Measurements from ENCODE around the gene FGD6.

FGD6 gene

DNA sequence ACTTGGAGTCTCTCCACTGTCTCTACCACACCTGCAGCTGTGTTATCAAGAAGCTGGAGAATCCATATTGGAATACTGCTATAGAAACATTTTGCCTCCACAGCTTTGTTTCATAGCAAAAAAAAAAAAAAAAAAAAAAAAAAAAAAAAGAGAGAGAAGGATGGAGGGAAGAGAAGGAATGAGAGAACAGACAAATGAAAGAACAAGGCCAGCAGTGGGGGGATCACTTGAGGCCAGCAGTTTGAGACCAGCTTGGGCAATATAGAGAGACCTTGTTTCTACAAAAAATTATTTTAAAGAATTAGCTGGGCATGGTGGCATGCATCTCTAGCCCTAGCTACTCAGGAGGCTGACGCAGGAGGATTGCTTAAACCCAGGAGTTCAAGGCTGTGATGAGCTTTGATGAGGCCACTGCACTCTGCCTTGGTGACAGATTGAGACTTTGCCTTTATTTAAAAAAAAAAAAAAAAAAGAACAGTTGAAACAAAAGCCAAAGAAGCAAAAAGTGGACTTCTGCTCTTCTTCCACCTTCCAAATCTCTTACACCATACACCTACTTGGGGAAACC is 8.5 kb upstream of the FGD6 start:
- Histone ChIP-seq H2BK120ac (ENCODE audit: low read depth, low read length) (no peak overlapping the region), H4K8ac (ENCODE audit: low read depth, low read length) (no peak overlapping the region), H3K36me3 (ENCODE audit: control insufficient read depth, insufficient read depth, low read length) (no peaks in the 10 kb centered on the region), H3K56ac (ENCODE audit: low read length) (no peak overlapping the region), H2BK15ac (replicated peaks; ENCODE audit: low read depth) (no peak overlapping the region), H3K4me2 (ENCODE audit: low read length) (no peak overlapping the region), H2AK5ac (ENCODE audit: low read length) (no peak overlapping the region), H3K9ac (ENCODE audit: low read length) (no peak overlapping the region), H3K27me3 (ENCODE audit: insufficient read depth, low read length, poor library complexity) (no peaks in the 10 kb centered on the region), H3K23ac (ENCODE audit: low read length) (no peak overlapping the region), H2BK5ac (ENCODE audit: low read length) (no peak overlapping the region), H3K4me1 (ENCODE audit: control insufficient read depth, low read depth, low read length) (peaks cover 2% of the 10 kb centered on the region), H3K79me1 (ENCODE audit: low read length) (peaks cover 6% of the 10 kb centered on the region), H3K79me2 (ENCODE audit: control insufficient read depth, insufficient read depth, low read length) (peaks cover 39% of the 10 kb centered on the region), H3K4me3 (ENCODE audit: low read length) (no peak overlapping the region), H3K4ac (ENCODE audit: low read depth, low read length) (no peak overlapping the region), H3K18ac (ENCODE audit: low read length) (no peak overlapping the region), H3K27ac (ENCODE audit: low read depth, low read length) (no peak overlapping the region), H4K5ac (ENCODE audit: low read length) (no peak overlapping the region)
- WGBS (ENCODE audit: extremely low coverage, insufficient coverage, low lambda C conversion rate) = no CpG with 5 or more reads among the region's 1 CpG
- DNase-seq = no peak

DNA sequence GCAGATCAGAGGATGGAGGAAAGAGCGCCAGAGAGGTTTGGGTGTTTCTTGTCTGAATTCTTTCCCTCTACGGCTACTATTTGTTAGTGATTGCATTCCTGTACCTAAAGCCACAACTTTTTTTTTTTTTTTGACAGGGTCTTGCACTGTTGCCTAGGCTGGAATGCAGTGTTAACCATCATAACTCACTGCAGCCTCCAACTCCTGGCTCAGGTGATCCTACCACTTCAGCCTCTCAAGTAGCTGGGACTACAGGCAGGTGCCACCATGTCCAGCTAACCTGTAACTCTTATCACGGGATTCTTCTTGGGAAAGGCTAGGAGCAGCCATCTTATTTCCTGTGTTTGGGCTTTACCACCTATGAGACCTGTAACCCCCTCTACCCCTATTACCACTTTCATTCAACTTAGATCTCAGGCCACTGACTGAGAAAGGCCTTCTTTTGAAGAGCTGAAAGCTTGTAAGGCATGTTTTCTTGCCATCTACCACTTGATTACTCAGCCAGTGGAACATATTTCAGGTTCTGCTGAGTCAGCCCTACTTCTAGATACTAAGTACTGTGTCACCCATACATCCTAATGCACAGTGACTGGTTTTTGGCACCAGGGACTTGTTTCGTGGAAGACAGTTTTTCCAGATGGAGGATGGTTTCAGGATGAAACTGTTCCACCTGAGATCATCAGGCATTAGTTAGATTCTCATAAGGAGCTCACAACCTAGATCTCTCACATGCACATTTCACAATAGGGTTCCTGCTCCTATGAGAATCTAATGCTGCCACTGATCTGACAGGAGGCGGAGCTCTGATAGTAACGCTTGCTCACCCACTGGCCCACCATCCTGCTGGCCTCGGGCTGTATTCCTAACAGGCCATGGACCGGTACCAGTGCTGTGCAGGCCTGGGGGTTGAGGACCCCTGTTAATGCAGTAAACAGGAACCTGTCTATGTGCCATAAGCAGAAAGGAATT is 7.2 kb upstream of the FGD6 start:
- Histone ChIP-seq H3K23ac (ENCODE audit: low read length) (no peak overlapping the region), H3K79me1 (ENCODE audit: low read length) (peaks cover 6% of the 10 kb centered on the region), H3K4ac (ENCODE audit: low read depth, low read length) (no peak overlapping the region), H3K4me2 (ENCODE audit: low read length) (no peak overlapping the region), H4K5ac (ENCODE audit: low read length) (no peak overlapping the region), H3K4me3 (ENCODE audit: low read length) (no peak overlapping the region), H4K8ac (ENCODE audit: low read depth, low read length) (no peak overlapping the region), H3K27me3 (ENCODE audit: insufficient read depth, low read length, poor library complexity) (no peaks in the 10 kb centered on the region), H2BK120ac (ENCODE audit: low read depth, low read length) (no peak overlapping the region), H3K56ac (ENCODE audit: low read length) (peak overlapping the region; percentile 11), H2BK15ac (replicated peaks; ENCODE audit: low read depth) (no peak overlapping the region), H3K27ac (ENCODE audit: low read depth, low read length) (no peak overlapping the region), H3K9ac (ENCODE audit: low read length) (no peak overlapping the region), H3K18ac (ENCODE audit: low read length) (no peak overlapping the region), H2AK5ac (ENCODE audit: low read length) (no peak overlapping the region), H3K4me1 (ENCODE audit: control insufficient read depth, low read depth, low read length) (peaks cover 2% of the 10 kb centered on the region), H3K79me2 (ENCODE audit: control insufficient read depth, insufficient read depth, low read length) (peaks cover 44% of the 10 kb centered on the region), H2BK5ac (ENCODE audit: low read length) (no peak overlapping the region), H3K36me3 (ENCODE audit: control insufficient read depth, insufficient read depth, low read length) (no peaks in the 10 kb centered on the region)
- WGBS (ENCODE audit: extremely low coverage, insufficient coverage, low lambda C conversion rate) = no CpG with 5 or more reads among the region's 8 CpGs
- no peak for DNase-seq

DNA sequence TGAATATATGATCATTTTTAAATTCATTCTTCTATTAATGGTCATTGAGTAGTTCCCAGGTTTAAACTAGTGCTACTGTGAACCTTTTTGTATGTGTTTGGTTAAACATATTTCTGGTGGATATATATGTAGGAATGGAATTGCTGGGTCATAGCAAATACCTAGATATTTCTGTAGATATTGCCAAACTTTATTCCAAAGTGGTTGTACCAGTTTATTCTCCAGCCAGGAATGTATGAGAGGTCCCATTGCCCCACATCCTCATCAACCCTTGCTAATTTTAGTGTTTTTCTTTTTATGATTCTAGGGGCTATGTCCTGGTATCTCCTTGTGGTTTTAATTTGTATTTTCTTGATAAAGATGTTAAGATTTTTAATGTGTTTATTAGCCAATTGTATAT is 3.5 kb upstream of the FGD6 start:
- Histone ChIP-seq H3K23ac (ENCODE audit: low read length) (no peak overlapping the region), H3K79me1 (ENCODE audit: low read length) (peaks cover 6% of the 10 kb centered on the region), H3K4me3 (ENCODE audit: low read length) (no peak overlapping the region), H3K56ac (ENCODE audit: low read length) (no peak overlapping the region), H2BK15ac (replicated peaks; ENCODE audit: low read depth) (no peak overlapping the region), H2BK120ac (ENCODE audit: low read depth, low read length) (no peak overlapping the region), H2AK5ac (ENCODE audit: low read length) (no peak overlapping the region), H3K4me1 (ENCODE audit: control insufficient read depth, low read depth, low read length) (peaks cover 2% of the 10 kb centered on the region), H3K27ac (ENCODE audit: low read depth, low read length) (no peak overlapping the region), H3K36me3 (ENCODE audit: control insufficient read depth, insufficient read depth, low read length) (no peaks in the 10 kb centered on the region), H3K79me2 (ENCODE audit: control insufficient read depth, insufficient read depth, low read length) (peaks cover 51% of the 10 kb centered on the region), H2BK5ac (ENCODE audit: low read length) (no peak overlapping the region), H4K8ac (ENCODE audit: low read depth, low read length) (no peak overlapping the region), H3K9ac (ENCODE audit: low read length) (no peak overlapping the region), H3K18ac (ENCODE audit: low read length) (no peak overlapping the region), H3K27me3 (ENCODE audit: insufficient read depth, low read length, poor library complexity) (no peaks in the 10 kb centered on the region), H4K5ac (ENCODE audit: low read length) (no peak overlapping the region), H3K4me2 (ENCODE audit: low read length) (no peak overlapping the region), H3K4ac (ENCODE audit: low read depth, low read length) (no peak overlapping the region)
- DNase-seq = no peak

DNA sequence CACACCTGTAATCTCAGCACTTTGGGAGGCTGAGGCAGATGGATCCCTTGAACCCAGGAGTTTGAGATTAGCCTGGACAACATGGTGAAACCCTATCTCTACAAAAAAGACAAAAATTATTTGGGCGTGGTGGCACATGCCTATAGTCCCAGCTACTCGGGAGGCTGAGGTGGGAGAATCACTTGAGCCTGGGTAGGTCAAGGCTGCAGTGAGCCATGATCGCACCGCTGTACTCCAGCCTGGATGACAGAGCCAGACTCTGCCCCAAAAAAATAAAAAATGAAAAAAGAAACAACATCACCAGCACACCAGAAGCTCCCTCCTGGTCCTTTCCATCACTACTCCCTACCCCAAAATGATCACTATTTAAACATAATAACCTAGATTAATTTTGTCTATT is 2.9 kb upstream of the FGD6 start:
- peaks cover 2% of the 10 kb centered on the region for H3K4me1 ChIP-seq (ENCODE audit: control insufficient read depth, low read depth, low read length)
- H3K4me2 ChIP-seq (ENCODE audit: low read length) = no peak overlapping the region
- H4K5ac ChIP-seq (ENCODE audit: low read length) = no peak overlapping the region
- H3K9ac ChIP-seq (ENCODE audit: low read length) = no peak overlapping the region
- H3K4ac ChIP-seq (ENCODE audit: low read depth, low read length) = no peak overlapping the region
- no peaks in the 10 kb centered on the region for H3K27me3 ChIP-seq (ENCODE audit: insufficient read depth, low read length, poor library complexity)
- H2BK15ac ChIP-seq (replicated peaks; ENCODE audit: low read depth) = no peak overlapping the region
- H3K36me3 ChIP-seq (ENCODE audit: control insufficient read depth, insufficient read depth, low read length) = no peaks in the 10 kb centered on the region
- no peak overlapping the region for H3K56ac ChIP-seq (ENCODE audit: low read length)
- no peak overlapping the region for H2AK5ac ChIP-seq (ENCODE audit: low read length)
- H3K27ac ChIP-seq (ENCODE audit: low read depth, low read length) = no peak overlapping the region
- H3K4me3 ChIP-seq (ENCODE audit: low read length) = no peak overlapping the region
- no peak overlapping the region for H2BK120ac ChIP-seq (ENCODE audit: low read depth, low read length)
- no peak overlapping the region for H4K8ac ChIP-seq (ENCODE audit: low read depth, low read length)
- no CpG with 5 or more reads among the region's 4 CpGs for WGBS (ENCODE audit: extremely low coverage, insufficient coverage, low lambda C conversion rate)
- no peak overlapping the region for H2BK5ac ChIP-seq (ENCODE audit: low read length)
- peaks cover 6% of the 10 kb centered on the region for H3K79me1 ChIP-seq (ENCODE audit: low read length)
- H3K79me2 ChIP-seq (ENCODE audit: control insufficient read depth, insufficient read depth, low read length) = peaks cover 55% of the 10 kb centered on the region
- H3K23ac ChIP-seq (ENCODE audit: low read length) = no peak overlapping the region
- no peak overlapping the region for H3K18ac ChIP-seq (ENCODE audit: low read length)
- no peak for DNase-seq

DNA sequence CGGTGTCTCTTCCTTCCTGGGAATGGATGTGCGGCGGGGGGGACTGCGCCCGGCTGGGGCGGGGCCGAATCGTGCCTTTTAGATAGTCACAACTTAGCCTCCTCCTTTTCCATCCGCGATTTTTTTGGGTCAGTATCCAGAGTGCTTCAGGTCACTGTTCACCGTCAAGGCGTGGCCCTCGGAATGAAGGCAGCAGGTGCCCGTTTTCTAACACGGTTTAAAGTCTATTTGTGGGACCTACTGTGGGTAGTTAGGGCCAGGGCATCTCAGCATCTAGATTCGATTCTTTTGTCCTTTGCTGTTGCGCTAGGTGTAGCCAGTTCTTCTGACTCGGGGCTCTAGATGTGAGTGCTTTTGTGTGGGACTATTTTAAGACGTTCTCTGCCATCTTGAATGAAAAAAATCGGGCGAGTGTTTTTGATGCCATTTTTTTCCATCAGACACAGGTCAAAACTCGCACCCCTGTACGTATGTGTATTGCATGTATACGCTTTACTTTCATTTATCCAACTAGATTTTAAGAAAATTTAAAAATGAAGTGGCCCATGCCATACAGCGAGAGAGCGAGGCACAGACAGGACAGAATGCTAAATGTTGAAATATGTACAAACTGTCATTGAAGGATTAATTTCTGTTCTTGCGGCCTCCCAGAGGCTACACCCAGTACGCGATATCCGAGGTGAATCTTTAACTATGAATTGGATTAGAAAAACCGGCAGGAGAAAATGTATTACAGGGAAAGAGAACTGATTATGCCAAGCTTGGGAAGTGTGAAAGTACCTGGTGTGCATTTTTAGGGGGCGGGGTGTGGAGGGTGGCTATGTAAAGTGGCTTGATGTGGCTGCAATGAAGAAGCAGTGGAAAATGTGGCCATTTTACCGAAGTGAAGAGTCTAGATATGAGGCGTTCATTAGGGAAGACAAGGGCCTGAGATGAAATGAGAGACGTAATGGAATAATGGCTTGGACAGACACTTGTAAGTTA is 1.2 kb upstream of the FGD6 start:
- Histone ChIP-seq H3K23ac (ENCODE audit: low read length) (no peak overlapping the region), H3K9ac (ENCODE audit: low read length) (peak overlapping the region; percentile 78), H3K36me3 (ENCODE audit: control insufficient read depth, insufficient read depth, low read length) (no peaks in the 10 kb centered on the region), H3K27ac (ENCODE audit: low read depth, low read length) (peak overlapping the region; percentile 78), H3K4me1 (ENCODE audit: control insufficient read depth, low read depth, low read length) (no peaks in the 10 kb centered on the region), H3K4me2 (ENCODE audit: low read length) (peak overlapping the region; percentile 45), H3K56ac (ENCODE audit: low read length) (peak overlapping the region; percentile 97), H2BK15ac (replicated peaks; ENCODE audit: low read depth) (no peak overlapping the region), H2BK120ac (ENCODE audit: low read depth, low read length) (no peak overlapping the region), H3K79me2 (ENCODE audit: control insufficient read depth, insufficient read depth, low read length) (peaks cover 56% of the 10 kb centered on the region), H3K18ac (ENCODE audit: low read length) (peak overlapping the region; percentile 91), H3K27me3 (ENCODE audit: insufficient read depth, low read length, poor library complexity) (no peaks in the 10 kb centered on the region), H4K8ac (ENCODE audit: low read depth, low read length) (peak overlapping the region; percentile 28), H3K79me1 (ENCODE audit: low read length) (no peaks in the 10 kb centered on the region), H2AK5ac (ENCODE audit: low read length) (no peak overlapping the region), H2BK5ac (ENCODE audit: low read length) (no peak overlapping the region), H4K5ac (ENCODE audit: low read length) (no peak overlapping the region), H3K4me3 (ENCODE audit: low read length) (peak overlapping the region; percentile 87), H3K4ac (ENCODE audit: low read depth, low read length) (peak overlapping the region; percentile 62)
- WGBS (ENCODE audit: extremely low coverage, insufficient coverage, low lambda C conversion rate) = no CpG with 5 or more reads among the region's 35 CpGs
- no peak for DNase-seq

Measured in mesendoderm (in vitro differentiated cells).